Kidney tubule cell (primary cell): ENCODE measurements around the gene VWCE.

Source experiments
- DNase-seq: peaks from one replicate; pipeline ENCODE4 v3.0.0-alpha.2; 2018; ENCODE audit warnings: low spot score

VWCE gene

DNA sequence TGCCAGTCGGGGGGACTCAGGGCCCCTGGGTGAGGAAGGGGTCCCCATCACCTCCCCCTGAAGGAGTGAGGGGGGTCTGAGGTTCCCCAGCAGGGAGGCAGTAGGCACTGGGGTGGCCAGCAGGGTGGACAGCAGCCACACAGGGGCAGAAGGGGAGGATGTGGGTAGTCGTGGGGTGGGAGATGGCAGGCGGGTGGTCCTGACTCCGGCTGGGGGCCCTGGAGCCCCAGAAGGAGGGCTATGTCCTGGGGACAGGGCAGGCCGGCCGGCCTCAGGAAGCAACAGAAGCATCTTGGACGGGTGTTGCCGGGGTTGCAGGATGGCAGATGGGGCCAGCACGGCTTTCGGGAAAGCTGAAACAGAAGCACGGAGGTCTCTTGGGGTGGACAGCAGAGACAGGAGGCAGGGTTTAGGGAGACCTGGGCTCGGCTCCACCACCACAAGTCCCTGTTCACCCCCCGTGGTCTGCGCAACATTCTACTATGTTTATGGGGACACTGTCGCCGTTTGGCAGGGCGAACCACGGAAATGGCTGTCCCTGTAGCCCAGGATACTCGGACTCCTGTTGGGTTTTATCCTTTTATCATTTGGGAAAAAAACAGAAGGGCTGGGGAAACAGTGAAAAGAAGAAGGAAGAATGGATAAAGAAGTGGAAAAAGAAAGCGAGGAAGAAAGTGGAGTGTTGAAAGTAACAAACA, 14.1 kb downstream of the VWCE start:
- no peak for DNase-seq

DNA sequence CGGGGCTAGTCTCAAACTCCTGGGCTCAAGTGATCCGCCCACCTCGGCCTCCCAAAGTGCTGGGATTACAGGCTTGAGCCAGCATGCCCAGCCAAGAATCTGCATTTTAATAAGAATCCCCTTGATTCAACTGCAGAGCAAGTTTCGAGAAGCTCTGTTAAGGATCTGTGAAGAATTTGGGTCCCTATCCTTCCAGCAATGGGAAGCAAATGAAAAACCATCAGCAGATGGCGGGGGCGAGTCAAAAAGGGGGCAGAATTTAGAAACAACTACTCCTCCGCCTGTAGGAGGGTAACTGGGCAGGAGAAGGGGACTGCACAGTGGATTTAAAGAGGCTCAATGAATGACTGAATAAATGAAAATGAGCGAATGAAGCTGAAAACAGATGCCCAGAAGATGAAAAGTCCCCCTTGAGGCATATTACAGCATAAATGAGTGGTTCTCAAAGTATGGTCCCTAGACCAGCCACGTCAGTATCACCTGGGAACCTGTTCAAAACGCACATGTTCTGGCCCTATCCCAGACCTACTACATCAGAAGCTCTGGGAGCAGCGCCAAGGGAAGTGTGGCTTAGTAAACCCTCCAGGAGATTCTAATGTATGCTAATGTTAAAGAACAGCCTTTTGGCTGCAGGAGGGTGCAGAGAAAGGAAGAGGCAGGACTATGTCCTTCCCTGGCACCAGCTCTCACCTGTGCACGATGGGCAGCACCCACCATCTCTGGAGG, 15.0 kb downstream of the VWCE start:
- DNase-seq: peak; percentile 13

DNA sequence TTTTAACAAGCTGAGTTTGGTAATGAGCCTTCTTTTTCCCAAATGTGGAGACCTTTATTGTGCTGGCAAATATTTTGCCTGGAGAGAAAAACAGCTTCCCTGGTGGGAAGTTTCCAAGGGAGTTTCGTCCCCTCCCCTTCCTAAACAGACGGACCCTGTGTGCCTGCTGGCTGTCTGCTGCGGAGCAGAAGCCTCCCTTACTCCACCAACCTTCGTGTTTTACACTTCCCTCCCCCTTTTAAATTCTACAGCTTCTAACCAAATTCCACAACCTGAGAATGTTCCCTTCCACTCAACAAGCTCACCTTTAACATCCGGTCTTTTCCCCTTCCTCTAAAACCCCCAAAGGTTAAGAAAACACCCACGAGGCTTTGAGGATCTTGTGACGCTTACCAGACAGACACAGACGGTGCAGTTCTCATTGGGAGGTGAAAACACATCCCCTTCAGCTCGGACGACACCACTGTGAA, 17.1 kb downstream of the VWCE start:
- DNase-seq: no peak

DNA sequence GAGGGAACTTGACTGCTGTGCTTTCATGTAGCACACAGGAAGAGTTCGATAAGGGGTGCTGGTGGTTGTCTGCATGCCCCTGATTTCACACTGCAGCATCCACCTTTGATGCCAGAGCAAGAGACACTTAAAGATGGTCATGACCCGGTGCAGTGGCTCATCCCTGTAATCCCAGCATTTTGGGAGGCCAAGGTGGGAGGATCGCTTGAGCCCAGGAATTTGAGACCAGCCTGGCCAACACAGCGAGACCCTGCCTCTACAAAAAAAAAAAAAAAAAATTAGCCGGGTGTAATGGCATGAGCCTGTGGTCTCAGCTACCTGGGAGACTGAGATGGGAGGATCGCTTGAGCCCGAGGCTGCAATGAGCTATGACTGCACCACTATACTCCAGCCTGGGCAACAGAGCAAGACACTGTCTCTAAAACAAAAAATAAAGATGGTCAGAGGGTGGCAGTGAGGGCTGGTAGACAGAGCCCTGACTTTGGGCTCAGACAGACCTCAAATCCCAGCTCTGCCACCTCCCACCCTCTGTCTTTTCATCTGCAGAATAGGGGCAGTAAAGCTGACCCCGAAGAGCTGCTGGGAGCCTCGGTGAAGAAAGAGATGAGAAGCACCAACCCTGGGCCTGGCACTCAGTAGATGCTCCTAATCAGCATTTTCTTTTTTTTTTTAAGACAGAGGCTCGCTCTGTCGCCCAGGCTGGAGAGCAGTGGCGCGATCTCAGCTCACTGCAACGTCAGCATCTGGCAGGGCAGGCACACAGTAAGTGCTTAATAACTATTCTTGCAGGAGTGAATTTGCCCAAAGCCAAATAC, 17.7 kb downstream of the VWCE start:
- DNase-seq: no peak

DNA sequence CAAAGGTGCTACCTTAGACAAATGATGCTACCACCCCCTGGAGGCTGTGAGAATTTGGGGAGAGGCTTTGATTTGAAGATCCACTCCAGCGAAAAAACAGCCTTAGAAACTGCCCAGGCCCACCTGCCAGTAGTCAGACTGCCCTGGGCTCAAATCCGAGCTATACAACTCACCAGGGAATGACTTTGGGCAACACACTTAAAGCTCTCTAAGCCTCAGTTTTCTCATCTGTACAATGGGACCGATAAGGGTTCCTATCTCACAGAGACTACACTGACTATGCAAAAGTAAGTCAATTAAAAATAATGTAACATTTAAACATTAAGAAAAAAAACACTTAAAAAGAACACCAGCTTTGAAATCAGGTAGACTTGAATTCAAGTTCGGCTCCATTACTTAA, 19.9 kb downstream of the VWCE start:
- no peak for DNase-seq

DNA sequence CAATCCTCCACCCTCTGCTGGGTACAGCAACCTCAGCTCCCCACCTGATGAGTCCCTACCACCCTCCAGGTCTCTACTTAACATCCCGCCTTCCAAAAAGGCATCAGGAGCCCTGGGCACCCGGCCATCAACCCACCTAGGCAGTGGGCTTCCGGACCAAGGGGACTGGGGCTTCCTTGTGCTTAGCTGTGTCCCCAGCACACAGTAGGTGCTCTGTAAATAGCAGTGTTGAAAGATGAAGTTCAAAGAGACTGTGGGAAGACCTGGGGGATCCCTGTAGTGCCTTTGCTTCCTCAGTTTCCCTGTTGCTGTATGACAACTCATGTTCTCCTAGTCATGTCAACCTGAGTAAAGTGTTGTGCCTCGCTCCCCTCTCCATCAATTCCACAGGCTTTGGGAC, 21.0 kb downstream of the VWCE start:
- no peak for DNase-seq

DNA sequence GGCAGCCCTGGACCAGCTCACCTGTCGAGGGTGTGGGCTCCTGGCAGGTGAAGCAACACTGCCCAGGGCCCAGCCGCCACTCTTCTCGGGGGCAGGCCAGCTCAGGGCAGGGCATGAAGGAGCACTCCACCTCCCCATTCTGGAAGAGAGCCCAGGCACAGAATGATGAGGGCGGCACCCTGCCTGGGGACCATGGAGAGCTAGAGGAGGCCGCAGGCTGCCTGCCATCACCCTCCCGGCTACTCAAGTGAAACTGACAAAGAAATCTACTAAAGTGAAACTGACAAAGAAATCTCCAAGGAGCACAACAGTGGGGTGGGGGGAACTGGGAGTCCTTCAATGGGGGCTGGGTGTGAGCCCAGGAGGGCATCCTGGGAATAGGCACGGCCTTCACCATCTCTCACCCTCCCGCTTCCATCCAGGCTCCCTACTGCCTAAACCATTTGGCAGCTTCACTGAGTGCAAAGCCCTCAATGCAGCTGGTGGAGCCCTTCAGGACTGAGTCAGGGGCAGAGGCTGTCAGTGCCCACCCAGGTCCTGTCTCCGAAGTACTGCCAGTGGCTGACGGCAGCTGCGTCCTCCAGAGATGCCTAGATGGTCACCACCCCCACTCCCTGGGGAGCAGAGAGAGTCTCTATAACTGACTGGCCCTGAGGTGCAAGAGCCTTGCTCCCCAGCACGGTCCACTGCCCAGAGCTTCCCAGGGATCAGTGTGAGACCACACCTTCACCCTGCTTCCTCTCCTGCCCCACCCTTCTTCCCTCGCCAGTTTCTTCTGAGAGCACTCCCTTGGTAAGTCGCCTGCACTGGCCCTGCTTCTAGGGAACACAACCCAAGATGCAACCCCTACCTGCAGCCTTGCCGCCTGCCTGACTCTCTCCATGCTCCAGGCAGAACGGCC, 21.7 kb downstream of the VWCE start:
- peak; percentile 29 for DNase-seq

DNA sequence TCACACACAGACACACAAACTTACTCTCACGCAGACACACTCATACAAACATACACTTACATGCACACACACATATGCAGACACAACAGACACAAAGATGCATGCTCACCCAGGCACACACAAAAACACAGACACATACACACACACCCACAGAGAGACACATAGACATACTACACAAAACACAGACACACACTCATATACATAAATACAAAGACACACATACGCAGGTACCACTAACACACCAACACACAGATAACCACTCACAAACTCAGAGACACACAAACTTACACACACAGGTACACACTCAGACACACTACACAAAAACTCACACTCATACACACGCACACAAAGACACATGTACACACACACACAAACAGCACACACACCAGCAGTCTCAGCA, 22.4 kb downstream of the VWCE start:
- DNase-seq: no peak

DNA sequence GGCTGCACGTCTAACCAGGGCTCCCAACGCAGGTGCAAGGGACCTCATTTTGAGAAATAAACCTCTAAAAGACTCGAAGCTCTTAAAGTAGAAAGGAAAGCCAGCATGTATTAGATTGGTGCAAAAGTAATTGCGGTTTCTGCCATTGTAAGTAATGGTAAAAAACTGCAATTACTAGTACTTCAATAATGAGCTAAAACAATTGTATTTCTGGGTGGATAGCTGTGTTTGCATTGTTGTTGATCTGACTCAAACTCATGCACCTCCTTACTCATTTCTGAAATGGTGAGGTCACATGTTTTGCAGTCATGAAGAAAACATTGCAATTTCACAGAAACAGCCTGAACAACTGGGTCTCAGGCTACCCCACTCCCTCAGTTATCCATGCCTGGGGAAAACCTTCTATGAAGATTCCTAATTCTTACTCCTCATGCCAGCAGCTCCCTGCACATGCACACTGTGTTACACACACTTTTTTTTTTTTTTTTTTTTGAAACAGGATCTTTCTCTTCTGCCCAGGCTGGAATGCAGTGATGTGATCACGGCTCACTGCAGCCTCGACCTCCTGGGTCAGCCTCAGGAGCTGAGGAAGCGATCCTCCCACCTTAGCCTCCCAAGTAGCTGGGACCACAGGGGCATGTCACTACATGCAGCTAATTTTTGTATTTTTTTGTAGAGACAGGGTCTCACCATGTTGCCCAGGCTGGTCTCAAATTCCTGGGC, 24.6 kb downstream of the VWCE start:
- peak; percentile 40 for DNase-seq

DNA sequence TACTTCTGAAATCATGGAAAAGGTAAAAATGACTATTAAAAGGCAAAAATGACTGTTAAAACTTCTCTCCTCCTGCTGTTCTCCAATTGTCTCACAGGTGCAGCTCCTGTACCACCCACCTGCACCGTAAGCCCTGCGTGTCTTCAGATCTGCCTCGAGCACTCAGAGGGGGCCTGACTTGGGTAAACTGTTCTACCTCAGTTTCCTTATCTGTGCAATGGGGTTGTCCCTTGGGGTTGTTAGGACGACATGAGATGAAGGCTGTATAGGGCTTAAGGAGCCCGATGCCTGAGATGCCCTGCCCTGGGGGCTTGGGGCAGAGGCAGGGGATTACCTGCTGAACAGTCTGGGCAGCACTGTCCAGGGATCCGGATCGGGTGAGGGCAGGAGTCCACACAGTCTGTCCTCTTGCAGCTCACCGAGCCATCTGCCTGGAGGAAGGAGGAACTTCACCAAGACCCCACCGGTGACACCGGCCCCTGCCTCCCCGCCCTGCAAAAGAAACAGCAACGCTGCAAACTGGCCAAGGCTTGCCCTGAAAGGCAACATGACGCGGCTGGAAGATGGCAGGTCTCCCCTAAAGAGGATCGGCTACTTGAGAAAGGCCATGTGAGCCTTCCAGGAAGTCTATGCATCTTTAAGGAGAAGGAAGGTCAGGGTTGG, 26.4 kb downstream of the VWCE start:
- no peak for DNase-seq

DNA sequence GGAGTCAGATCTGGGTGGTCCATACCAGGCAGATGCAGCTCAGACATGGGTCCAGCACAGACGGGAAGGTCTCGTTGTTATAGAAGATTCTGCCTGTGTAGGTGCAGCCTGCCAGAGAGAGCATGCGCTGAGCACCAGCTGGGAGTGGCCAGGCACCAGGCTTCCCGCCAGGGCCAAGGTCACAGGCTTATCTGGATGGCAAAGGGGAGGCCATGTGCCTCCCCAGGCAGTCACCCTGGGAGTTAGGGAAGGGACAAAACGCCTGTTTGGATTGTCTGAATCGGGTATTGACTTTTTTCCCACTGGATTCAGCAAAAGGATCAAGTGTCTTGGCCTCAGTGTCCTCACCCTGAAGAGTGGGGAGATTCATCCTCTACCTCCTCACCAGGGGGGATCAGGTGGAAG, 27.7 kb downstream of the VWCE start:
- DNase-seq: no peak

DNA sequence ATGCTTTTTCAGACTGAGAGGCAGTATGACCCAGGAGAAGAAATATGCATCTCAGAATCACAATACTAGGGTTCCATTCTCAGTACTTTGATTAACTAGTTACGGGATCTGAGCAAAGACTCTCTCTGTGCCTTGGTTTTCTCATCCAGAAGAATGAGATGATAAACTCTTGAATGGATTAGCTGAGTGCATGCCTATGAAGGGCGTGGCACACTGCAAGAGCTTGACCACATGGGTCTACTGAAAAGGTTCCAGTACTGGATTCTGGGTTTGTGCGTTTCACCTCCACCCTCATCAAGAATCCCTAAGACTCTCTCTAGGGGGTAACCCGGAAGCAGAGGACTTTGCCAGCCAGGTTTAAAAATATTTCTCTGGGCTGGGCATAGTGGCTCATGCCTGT, 28.5 kb downstream of the VWCE start:
- no peak for DNase-seq

DNA sequence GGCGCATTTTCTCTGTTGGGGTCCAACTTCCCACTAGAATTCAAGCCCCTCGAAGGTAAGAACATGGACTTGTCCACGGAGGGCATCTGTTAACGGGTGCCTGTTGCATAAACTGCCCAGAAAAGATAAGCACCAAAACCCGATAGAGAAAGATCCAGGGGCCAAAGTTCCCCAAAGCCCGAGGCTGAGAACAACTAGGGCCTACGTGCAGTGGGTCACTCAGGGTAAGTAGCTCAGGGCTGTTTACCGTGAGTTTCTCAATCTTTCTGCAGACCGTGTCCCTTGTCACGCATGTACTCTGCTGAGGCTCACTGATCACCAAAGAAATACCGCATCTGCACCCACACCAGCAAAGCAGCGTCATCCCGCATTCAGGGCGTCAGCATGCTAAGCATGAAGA, 29.8 kb downstream of the VWCE start:
- no peak for DNase-seq

DNA sequence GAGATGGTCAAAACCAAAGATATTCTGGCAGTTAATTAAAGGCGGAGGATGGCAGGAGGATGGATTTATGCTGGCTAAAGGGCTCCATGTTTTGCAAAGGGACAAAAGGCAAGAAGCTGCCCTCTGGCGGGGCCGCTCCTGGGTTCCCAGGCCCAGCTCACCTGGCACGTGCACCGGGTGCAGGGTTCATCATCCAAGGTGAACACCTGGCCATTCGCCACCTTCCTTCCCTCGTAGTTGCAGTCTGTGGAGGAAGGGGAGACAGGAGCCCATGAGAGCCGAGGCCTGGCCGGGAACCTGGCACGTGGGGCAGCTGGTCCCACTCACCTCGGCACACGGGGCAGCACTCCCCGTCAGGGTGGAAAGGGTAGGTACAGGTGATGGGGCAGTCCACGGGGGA, 30.3 kb downstream of the VWCE start:
- DNase-seq: no peak

DNA sequence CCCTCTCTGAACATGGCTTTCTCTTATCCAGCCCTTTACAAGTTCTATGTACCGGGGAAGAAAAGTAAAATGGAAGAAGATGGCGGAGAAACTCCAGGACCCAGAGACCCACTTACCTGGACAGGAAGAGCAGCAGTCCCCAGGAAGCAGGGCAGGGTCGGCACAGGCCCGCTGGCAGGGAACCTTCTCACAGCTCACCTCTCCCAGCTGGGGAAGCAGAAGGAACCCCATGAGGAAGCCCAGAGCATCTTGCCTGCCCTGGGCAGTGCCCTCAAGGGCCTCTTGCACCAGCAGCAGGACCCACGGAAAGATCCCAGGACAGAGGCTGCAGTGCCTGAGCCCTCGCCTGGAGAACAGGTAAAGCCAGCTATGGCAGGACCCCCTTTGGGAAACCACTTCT, 30.7 kb downstream of the VWCE start:
- DNase-seq: no peak

DNA sequence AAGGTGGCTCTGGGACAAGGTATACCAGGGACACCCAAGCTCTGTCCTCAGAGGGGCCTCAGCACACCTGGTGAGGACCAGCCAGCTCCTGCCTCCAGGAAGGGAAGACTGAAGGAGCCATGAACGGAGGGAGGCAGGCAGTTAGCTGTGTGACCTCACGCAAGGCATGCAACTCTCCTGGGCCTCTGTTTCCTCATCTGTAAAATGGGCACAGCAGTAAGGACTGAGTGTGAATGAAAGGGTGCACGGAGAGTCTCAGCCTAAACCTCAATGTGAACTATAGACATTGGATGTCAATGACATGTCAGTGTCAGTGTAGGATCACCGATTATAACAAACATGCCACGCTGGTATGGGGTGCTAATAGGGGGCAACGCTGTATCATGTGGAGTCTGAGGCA, 35.8 kb downstream of the VWCE start:
- no peak for DNase-seq

DNA sequence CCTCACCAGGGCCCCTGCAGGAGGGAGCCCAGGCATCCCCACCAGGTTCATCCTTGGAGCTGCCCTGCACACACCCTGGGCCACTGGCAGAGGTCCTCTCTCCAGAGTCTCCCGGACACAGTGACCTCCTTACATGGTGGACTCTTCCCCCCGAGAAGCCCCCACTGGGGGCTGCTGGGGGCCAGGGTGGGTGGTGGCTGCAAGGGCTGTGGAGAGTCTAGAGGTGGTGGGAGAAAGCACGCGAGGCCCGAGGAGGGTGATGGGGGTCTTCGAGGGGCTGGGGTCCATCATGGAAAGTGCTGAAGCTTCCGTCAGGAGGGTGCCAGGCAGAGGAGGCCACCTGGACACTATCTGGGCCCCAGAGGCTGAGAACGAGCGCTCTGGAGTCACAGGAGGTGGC, 36.6 kb downstream of the VWCE start:
- DNase-seq: no peak

DNA sequence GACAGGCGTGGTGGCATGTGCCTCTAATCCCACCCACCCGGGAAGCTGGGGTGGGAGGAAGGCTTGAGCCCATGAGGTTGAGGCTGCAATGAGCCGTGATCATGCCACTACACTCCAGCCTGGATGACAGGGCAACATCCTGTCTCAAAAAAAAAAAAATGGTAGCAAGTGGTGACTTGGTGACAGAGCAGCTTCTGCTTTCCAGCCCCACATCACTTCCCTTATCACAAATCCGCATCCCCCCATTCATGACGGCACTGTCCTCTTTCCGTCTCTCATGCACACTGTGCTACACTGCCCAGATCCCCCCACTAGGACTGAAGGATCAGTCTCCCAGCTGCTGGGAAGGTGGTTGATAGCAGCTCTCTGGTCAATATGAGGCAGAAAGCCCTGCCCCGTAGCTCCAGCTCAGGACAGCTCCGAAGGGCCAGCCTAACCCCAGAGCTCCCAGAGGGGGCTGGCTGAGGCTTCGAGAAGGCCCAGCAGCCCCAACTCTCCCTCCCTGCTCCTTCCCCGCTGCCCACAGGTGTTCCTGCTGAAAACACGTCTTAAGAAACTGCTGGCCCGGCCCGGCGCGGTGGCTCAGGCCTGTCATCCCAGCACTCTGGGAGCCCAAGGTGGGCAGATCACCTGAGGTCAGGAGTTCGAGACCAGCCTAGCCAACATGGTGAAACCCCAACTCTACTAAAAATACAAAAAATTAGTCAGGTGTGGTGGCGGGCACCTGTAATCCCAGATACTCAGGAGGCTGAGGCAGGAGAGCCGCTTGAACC, 38.2 kb downstream of the VWCE start:
- DNase-seq: no peak

DNA sequence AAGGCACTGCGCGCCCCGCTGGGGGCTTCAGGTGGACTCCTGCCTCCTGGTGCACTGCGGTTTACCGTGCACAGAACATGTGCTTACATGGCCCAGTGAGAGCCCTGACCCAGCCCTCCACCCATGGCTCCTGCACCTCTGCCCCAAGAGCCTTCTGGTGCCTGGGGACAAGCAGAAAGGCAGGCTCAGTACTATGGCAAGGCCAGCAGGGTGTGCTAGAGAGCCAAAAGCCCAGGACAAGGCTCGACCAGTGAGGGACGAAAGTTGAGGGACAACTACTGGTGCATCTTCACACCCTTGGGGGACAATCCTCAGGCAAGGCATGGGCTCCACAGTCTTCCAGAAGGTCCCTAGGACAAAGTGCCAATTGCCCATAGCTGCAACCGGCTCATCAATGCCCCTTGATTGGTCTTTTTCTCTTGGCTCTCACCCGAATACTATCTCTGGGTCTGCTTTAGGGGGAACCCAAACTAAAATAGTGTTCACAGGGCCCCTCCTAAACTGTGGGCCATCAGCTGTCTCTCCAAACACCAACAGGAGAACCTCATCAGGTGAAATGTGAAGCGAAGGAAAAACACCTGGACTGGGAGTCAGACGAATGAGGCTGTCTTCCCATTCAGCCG, 40.6 kb downstream of the VWCE start:
- DNase-seq: peak; percentile 60
